Mesenchymal stem cell (in vitro differentiated cells and primary cell): ENCODE results near the gene ID1.
A peak's percentile ranks its signal among the peaks of the same experiment; 100 is the strongest.

Experiments used
- DNase-seq: peaks from one replicate; pipeline ENCODE4 v3.0.0-alpha.2; 2013
- H2AFZ ChIP-seq: one replicate; pipeline ENCODE4 v1.6.1; 2013; ENCODE audit warnings: low read depth, mild to moderate bottlenecking, control low read depth, inconsistent platforms, low read length, moderate library complexity
- H2AK5ac ChIP-seq: 2 replicates; pipeline ENCODE4 v1.6.1; 2013; ENCODE audit warnings: low read length, moderate library complexity, mild to moderate bottlenecking, inconsistent platforms; ENCODE audit not compliant: severe bottlenecking
- H2BK120ac ChIP-seq: one replicate; pipeline ENCODE4 v1.6.1; 2013; ENCODE audit warnings: low read depth, mild to moderate bottlenecking, inconsistent platforms, low read length, moderate library complexity
- H2BK12ac ChIP-seq, 2 experiments: one replicate each; pipeline ENCODE4 v1.6.1; 2013; ENCODE audit warnings: inconsistent platforms in 2 of 2, low read length in 2 of 2, mild to moderate bottlenecking in 2 of 2, moderate library complexity in 2 of 2, control low read depth in 1 of 2
- H2BK15ac ChIP-seq: one replicate; pipeline ENCODE4 v1.6.1; 2013; ENCODE audit warnings: mild to moderate bottlenecking, low read depth, inconsistent platforms; ENCODE audit not compliant: poor library complexity, severe bottlenecking
- H2BK5ac ChIP-seq: 2 replicates; pipeline ENCODE4 v1.6.1; 2013; ENCODE audit warnings: low read depth, mild to moderate bottlenecking, low read length, control low read depth, inconsistent platforms; ENCODE audit not compliant: poor library complexity, severe bottlenecking
- H3K14ac ChIP-seq, 2 experiments: one replicate each; pipeline ENCODE4 v1.6.1; 2013; ENCODE audit warnings: inconsistent platforms in 2 of 2, low read length in 2 of 2, control low read depth in 1 of 2, mild to moderate bottlenecking in 1 of 2, moderate library complexity in 1 of 2
- H3K18ac ChIP-seq, 2 experiments: one replicate each; pipeline ENCODE4 v1.6.1; 2013; ENCODE audit warnings: inconsistent platforms in 2 of 2, low read length in 2 of 2, control low read depth in 1 of 2, low read depth in 1 of 2, mild to moderate bottlenecking in 1 of 2
- H3K23ac ChIP-seq, 2 experiments: one replicate each; pipeline ENCODE4 v1.6.1; 2013; ENCODE audit warnings: inconsistent platforms in 2 of 2, low read length in 2 of 2, mild to moderate bottlenecking in 2 of 2, moderate library complexity in 2 of 2, control low read depth in 1 of 2
- H3K27ac ChIP-seq: 2 replicates; pipeline ENCODE4 v1.5.1; 2013; ENCODE audit warnings: mild to moderate bottlenecking, moderate library complexity, low read length, control low read depth, inconsistent platforms; ENCODE audit not compliant: poor library complexity, severe bottlenecking
- H3K27me3 ChIP-seq, 2 experiments: 2 replicates each; pipeline versions ENCODE4 v1.6.1 to v1.7.0; 2013; ENCODE audit warnings: low read length in 2 of 2, mild to moderate bottlenecking in 2 of 2, moderate library complexity in 2 of 2, control low read depth in 1 of 2, inconsistent platforms in 1 of 2; ENCODE audit not compliant: control insufficient read depth in 1 of 2, insufficient read depth in 1 of 2
- H3K36me3 ChIP-seq, 2 experiments: 2 replicates each; pipeline versions ENCODE4 v1.6.1 to v1.7.0; 2013; ENCODE audit warnings: low read length in 2 of 2, control low read depth in 1 of 2, inconsistent platforms in 1 of 2, low read depth in 1 of 2, mild to moderate bottlenecking in 1 of 2; ENCODE audit not compliant: insufficient read depth in 2 of 2, control insufficient read depth in 1 of 2
- H3K4ac ChIP-seq, 2 experiments: one replicate each; pipeline ENCODE4 v1.6.1; 2013; ENCODE audit warnings: inconsistent platforms in 2 of 2, low read length in 2 of 2, mild to moderate bottlenecking in 2 of 2, moderate library complexity in 2 of 2, control low read depth in 1 of 2, low read depth in 1 of 2
- H3K4me1 ChIP-seq: 2 replicates; pipeline ENCODE4 v1.6.1; 2013; ENCODE audit warnings: low read depth, low read length, control low read depth; ENCODE audit not compliant: control insufficient read depth, insufficient read depth
- H3K4me2 ChIP-seq: 2 replicates; pipeline ENCODE4 v1.6.1; 2013; ENCODE audit warnings: low read length, mild to moderate bottlenecking, inconsistent platforms; ENCODE audit not compliant: poor library complexity, severe bottlenecking
- H3K4me3 ChIP-seq, 2 experiments: 2 replicates each; pipeline versions ENCODE4 v1.5.1 to v1.7.0; 2013; ENCODE audit warnings: low read length in 2 of 2, mild to moderate bottlenecking in 2 of 2, control low read depth in 1 of 2, low read depth in 1 of 2; ENCODE audit not compliant: insufficient read depth in 1 of 2
- H3K79me1 ChIP-seq: replicated peaks from 2 replicates; pipeline ENCODE4 v1.6.1; 2013; ENCODE audit warnings: mild to moderate bottlenecking, control low read depth, low read length, inconsistent platforms; ENCODE audit not compliant: poor library complexity, severe bottlenecking
- H3K9ac ChIP-seq: 2 replicates; pipeline ENCODE4 v1.7.0; 2013; ENCODE audit warnings: mild to moderate bottlenecking, low read length, moderate library complexity
- H3K9me3 ChIP-seq: 2 replicates; pipeline ENCODE4 v1.7.0; 2013; ENCODE audit warnings: mild to moderate bottlenecking, low read length; ENCODE audit not compliant: control insufficient read depth
- H4K8ac ChIP-seq: one replicate; pipeline ENCODE4 v1.6.1; 2013; ENCODE audit warnings: inconsistent platforms, mild to moderate bottlenecking, low read length, moderate library complexity
- H4K91ac ChIP-seq: one replicate; pipeline ENCODE4 v1.6.1; 2013; ENCODE audit warnings: mild to moderate bottlenecking, low read length, inconsistent platforms
- WGBS: methylation state at CpG from one replicate; pipeline ENCODE4 v1.1.7; 2013; ENCODE audit warnings: mixed read lengths; 5-methylcytosine and 5-hydroxymethylcytosine counted together

ID1 gene

DNA sequence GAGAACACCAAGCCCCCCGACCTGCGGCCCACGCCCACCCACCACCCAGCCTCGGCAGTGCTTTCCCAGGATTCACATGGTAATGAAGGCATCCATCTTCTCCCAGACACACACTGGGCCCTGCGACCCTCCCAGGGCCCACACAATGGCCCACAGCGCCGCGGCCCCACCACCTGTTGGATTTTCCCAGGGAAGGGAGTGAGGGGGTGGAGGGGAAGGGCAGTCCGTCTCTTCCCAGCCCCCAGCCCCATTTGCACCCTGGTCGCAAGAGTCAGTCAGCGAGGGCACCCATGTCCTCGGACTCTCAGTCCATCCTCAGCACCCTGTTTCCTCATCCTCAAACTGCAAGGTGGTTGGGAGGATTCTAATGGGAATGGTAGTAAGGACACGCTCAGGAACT, 23.7 kb upstream of the ID1 start:
- Histone ChIP-seq H3K18ac (no peak overlapping the region), H3K27me3 (no peaks in the 10 kb centered on the region), H3K4ac (peak overlapping the region in 1 of 2 experiments; percentile 47), H3K79me1 (no peaks in the 10 kb centered on the region), H3K9ac (no peak overlapping the region), H2AFZ (no peak overlapping the region), H3K9me3 (no peaks in the 10 kb centered on the region), H3K14ac (no peak overlapping the region), H3K4me3 (no peak overlapping the region), H2BK15ac (peak overlapping the region; percentile 73), H2BK12ac (peak overlapping the region in 1 of 2 experiments; percentile 75), H3K23ac (no peak overlapping the region), H3K27ac (no peak overlapping the region), H2AK5ac (no peak overlapping the region), H3K4me2 (no peak overlapping the region), H4K91ac (peak overlapping the region; percentile 70), H3K4me1 (no peaks in the 10 kb centered on the region), H2BK120ac (no peak overlapping the region), H3K36me3 (peaks cover 0 to 2% of the 10 kb centered on the region in 2 experiments), H2BK5ac (no peak overlapping the region), H4K8ac (no peak overlapping the region)
- DNase-seq: no peak
- WGBS: 89% methylated on average over 5 of the region's 13 CpGs

DNA sequence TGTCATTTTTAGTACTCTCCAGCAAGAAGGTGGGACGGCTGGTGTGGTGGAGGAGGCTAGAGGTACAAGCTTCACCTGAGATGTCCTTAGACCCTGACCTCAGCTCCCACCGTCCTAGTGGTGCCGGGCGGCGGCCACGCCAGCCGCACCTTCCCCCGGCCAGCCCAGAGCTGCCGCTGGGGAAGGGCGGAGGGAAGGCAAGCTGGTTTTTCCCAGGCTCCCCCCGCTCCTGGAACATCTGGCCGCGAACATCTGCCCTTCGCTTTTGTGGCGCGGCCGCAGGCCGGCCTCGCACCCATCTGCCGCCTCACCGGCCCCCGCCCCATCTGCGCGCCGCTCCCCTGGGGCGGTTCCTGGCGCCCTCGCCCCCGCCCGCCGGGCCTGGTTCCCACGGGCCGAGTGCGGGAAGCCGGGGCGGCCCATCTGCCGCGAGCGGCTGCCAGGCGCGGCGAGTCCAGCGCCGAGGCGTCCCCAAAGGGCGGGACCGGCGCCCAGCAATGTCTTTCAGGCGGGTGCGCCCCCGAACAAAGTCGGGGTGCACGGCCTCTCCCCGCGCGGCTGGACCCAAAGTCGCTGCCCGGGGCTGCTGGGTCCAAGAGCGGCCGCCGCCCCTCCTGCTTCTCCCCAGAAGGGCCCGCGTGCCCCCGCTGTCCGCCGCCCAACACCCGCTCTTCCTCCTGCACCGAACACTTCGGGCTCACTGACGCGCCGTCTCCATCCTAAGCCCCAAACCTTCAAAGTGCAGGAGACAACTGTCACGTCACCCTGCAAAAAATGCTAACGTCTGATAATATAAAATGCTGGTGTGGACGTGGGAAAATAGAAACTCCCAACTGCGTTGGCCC, 17.3 kb upstream of the ID1 start:
- Histone ChIP-seq H3K4me3 (peak overlapping the region; percentile 49 to 75), H4K91ac (peak overlapping the region; percentile 2), H3K9ac (peak overlapping the region; percentile 70), H3K9me3 (no peaks in the 10 kb centered on the region), H3K4me2 (peak overlapping the region; percentile 89), H3K27ac (no peak overlapping the region), H3K4me1 (peaks cover 16% of the 10 kb centered on the region), H2BK5ac (no peak overlapping the region), H2BK120ac (peak overlapping the region; percentile 87), H2BK15ac (peak overlapping the region; percentile 82), H3K27me3 (no peaks in the 10 kb centered on the region), H3K4ac (peak overlapping the region; percentile 29 to 60), H3K36me3 (no peaks in the 10 kb centered on the region), H4K8ac (peak overlapping the region; percentile 72), H2AFZ (peak overlapping the region; percentile 16), H3K23ac (no peak overlapping the region), H2BK12ac (peak overlapping the region; percentile 29 to 51), H3K18ac (peak overlapping the region; percentile 57 to 79), H2AK5ac (no peak overlapping the region), H3K14ac (peak overlapping the region in 1 of 2 experiments; percentile 35), H3K79me1 (no peaks in the 10 kb centered on the region)
- DNase-seq: peak; percentile 72
- 40% methylated on average over 76 of the region's 76 CpGs for WGBS

DNA sequence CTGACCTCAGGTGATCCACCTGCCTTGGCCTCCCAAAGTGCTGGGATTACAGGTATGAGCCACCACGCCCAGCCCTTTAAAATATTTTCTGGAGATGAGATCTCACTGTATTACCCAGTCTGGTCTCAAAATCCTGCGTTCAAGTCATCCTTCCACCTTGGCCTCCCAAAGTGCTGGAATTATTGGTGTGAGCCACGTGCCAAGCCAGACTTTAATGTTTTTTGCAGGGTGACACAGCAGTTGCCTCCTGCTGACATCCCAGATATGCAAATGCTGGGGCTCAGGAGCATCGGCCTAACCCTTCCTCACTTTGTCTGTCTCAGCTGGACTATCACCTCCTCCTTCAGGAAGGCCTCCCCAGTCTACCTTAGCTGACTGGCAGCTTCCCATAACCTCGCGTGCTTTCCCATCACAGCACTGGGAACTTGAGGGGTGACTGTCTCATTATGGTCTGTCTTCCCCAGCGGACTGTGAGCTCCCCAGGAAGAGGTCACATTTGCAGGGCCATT, 14.3 kb upstream of the ID1 start:
- no peaks in the 10 kb centered on the region for H3K79me1 ChIP-seq
- no peak for DNase-seq
- WGBS: 66% methylated on average over 7 of the region's 7 CpGs
- H3K4me2 ChIP-seq: no peak overlapping the region
- H2BK120ac ChIP-seq: no peak overlapping the region
- no peaks in the 10 kb centered on the region for H3K27me3 ChIP-seq
- no peak overlapping the region for H3K9ac ChIP-seq
- H2AK5ac ChIP-seq: no peak overlapping the region
- H3K36me3 ChIP-seq: no peaks in the 10 kb centered on the region
- H3K4ac ChIP-seq: peak overlapping the region in 1 of 2 experiments; percentile 29
- no peak overlapping the region for H3K14ac ChIP-seq
- H2AFZ ChIP-seq: no peak overlapping the region
- peak overlapping the region; percentile 82 for H4K8ac ChIP-seq
- H3K9me3 ChIP-seq: no peaks in the 10 kb centered on the region
- H3K4me1 ChIP-seq: peaks cover 30% of the 10 kb centered on the region
- H3K18ac ChIP-seq: peak overlapping the region in 1 of 2 experiments; percentile 71
- no peak overlapping the region for H3K27ac ChIP-seq
- H4K91ac ChIP-seq: peak overlapping the region; percentile 93
- peak overlapping the region in 1 of 2 experiments; percentile 26 for H3K4me3 ChIP-seq
- peak overlapping the region; percentile 40 to 51 for H2BK12ac ChIP-seq
- H3K23ac ChIP-seq: peak overlapping the region in 1 of 2 experiments; percentile 2
- peak overlapping the region; percentile 15 for H2BK15ac ChIP-seq
- no peak overlapping the region for H2BK5ac ChIP-seq
